Measurements from ENCODE around the gene SP100. TPM values are rescaled to one million over a fixed set of nuclear protein-coding genes. Genes with fewer than 3 reads are reported as not detected.

SP100 gene
- total and polyA plus RNA-seq, 2 of the 4 experiments (the other 2 are of a cell fraction): 50.6 to 69.0 TPM

DNA sequence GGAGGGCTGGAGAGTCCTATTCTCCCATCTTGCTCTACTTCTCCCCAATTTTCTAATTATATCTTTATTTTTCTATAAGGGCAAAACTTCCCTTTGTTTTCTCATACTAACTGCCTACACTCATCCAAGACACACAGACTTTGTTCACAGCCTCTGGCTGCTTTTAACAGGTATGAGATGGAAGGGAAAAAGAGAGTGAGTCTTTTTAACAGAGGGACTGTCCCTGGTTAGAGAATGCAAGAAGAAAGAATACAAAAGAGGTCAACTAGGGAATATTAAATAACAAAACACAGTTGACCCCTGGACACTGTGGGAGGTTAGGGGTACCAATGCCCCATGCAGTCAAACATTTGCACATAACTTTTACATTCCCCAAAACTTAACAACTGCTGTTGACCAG is 41.8 kb downstream of the SP100 start:
- H2AK5ac ChIP-seq (ENCODE audit: low read depth, low read length): no peak overlapping the region
- peaks cover 8% of the 10 kb centered on the region; the same call in 1 of the 2 replicates for H3K9me1 ChIP-seq (ENCODE audit: insufficient read depth, low read length)
- no peak overlapping the region for H3K4me2 ChIP-seq (ENCODE audit: low read depth, low read length)
- DNase-seq: no peak
- ChIA-PET POLR2A (ENCODE audit: unreplicated experiment) (no interaction called here), CTCF (no interaction called here)
- H3K23ac ChIP-seq (ENCODE audit: low read depth, low read length): no peak overlapping the region
- dilution Hi-C loops (cut with HindIII; ENCODE audit: low sequenced_read_pairs, unreplicated experiment): no loop called here
- H3K27me3 ChIP-seq (ENCODE audit: control insufficient read depth, insufficient read depth, low read length): no peaks in the 10 kb centered on the region
- intact Hi-C loops (cut with micrococcal nuclease): loop anchor here (10.0 kb wide), 1 partner anchor 223 kb away; no protein-coding TSS in a partner anchor
- H3K18ac ChIP-seq (ENCODE audit: low read depth, low read length): no peak overlapping the region
- peaks cover 9% of the 10 kb centered on the region in 2 experiments; a peak in 3 of 4 replicates for H3K79me1 ChIP-seq (ENCODE audit: low read depth in 1 of 2, low read length in 2 of 2)
- BruUV-seq (replicated peaks): no TSS peak
- no peaks in the 10 kb centered on the region for H3K4me1 ChIP-seq (ENCODE audit: control insufficient read depth, insufficient read depth, low read length)
- H2BK5ac ChIP-seq (ENCODE audit: low read depth, low read length, poor library complexity, severe bottlenecking): no peak overlapping the region
- no peak overlapping the region for H2AK9ac ChIP-seq (replicated peaks; ENCODE audit: low read depth, low read length, poor library complexity)
- H4K20me1 ChIP-seq (ENCODE audit: insufficient read depth, low read length): no peaks in the 10 kb centered on the region
- no peak overlapping the region for H2BK120ac ChIP-seq (ENCODE audit: low read depth, low read length)
- H2BK20ac ChIP-seq (ENCODE audit: low read depth, low read length): no peak overlapping the region
- no peak overlapping the region for H3K4ac ChIP-seq (ENCODE audit: low read depth, low read length)
- no peak overlapping the region for H3K9ac ChIP-seq (ENCODE audit: low read depth, low read length)
- no peak overlapping the region for H4K8ac ChIP-seq (ENCODE audit: low read depth in 2 of 2, low read length in 2 of 2)
- no peak for ATAC-seq (ENCODE audit: low read depth)
- no peak overlapping the region for H3K56ac ChIP-seq (ENCODE audit: extremely low read depth, insufficient read depth, low read length)
- peaks cover 26% of the 10 kb centered on the region for H3K36me3 ChIP-seq (ENCODE audit: control insufficient read depth, insufficient read depth, low read length)
- no peak overlapping the region for H3K14ac ChIP-seq (replicated peaks; ENCODE audit: low read depth, low read length)
- in situ Hi-C loops (cut with MboI; ENCODE audit: low sequenced_read_pairs): no loop called here
- no peak overlapping the region for H3K4me3 ChIP-seq (ENCODE audit: insufficient read depth, low read depth, low read length)
- no peak overlapping the region for H3K27ac ChIP-seq (ENCODE audit: insufficient read depth, low read length)
- H4K5ac ChIP-seq (ENCODE audit: low read depth, low read length): no peak overlapping the region
- no peak overlapping the region for H4K91ac ChIP-seq (ENCODE audit: insufficient read depth, low read depth, low read length)
- H2BK15ac ChIP-seq (ENCODE audit: low read depth, low read length): no peak overlapping the region
- no peak overlapping the region for H2AFZ ChIP-seq (replicated peaks; ENCODE audit: low read length, poor library complexity)
- no peak for TF ChIP-seq CHD1 (IDR thresholded peaks at IDR 0.05; ENCODE audit: low read depth, low read length)
- no peak for TF ChIP-seq CEBPB (IDR thresholded peaks at IDR 0.05; ENCODE audit: low read depth, low read length)
- no peak for TF ChIP-seq CTCF (conservative IDR thresholded peaks at IDR 0.05; ENCODE audit: low read depth, low read length)
- TF ChIP-seq RAD21 (IDR thresholded peaks at IDR 0.05; ENCODE audit: low read length): no peak
- TF ChIP-seq MAZ (IDR thresholded peaks at IDR 0.05; ENCODE audit: borderline replicate concordance, low read depth, low read length): no peak
- TF ChIP-seq POLR2A (IDR thresholded peaks at IDR 0.05; ENCODE audit: low read depth, low read length): no peak
- no peak for TF ChIP-seq NFE2L2 (IDR thresholded peaks at IDR 0.05; ENCODE audit: low read depth, low read length)
- no peak for TF ChIP-seq USF2 (IDR thresholded peaks at IDR 0.05; ENCODE audit: low read depth, low read length)
- no peak for TF ChIP-seq BHLHE40 (IDR thresholded peaks at IDR 0.05; ENCODE audit: low read depth, low read length)
- TF ChIP-seq SMC3 (IDR thresholded peaks at IDR 0.05; ENCODE audit: low read depth, low read length): no peak
- TF ChIP-seq MXI1 (IDR thresholded peaks at IDR 0.05; ENCODE audit: borderline replicate concordance, low read depth, low read length): no peak
- TF ChIP-seq RCOR1 (IDR thresholded peaks at IDR 0.05; ENCODE audit: insufficient replicate concordance, low read length): no peak
- no peak for TF ChIP-seq RFX5 (IDR thresholded peaks at IDR 0.05; ENCODE audit: low read depth, low read length)
- TF ChIP-seq FOS (IDR thresholded peaks at IDR 0.05; ENCODE audit: low read depth, low read length): no peak
- TF ChIP-seq MAFK (IDR thresholded peaks at IDR 0.05; ENCODE audit: low read depth, low read length): no peak
- TF ChIP-seq, protein P1, sequence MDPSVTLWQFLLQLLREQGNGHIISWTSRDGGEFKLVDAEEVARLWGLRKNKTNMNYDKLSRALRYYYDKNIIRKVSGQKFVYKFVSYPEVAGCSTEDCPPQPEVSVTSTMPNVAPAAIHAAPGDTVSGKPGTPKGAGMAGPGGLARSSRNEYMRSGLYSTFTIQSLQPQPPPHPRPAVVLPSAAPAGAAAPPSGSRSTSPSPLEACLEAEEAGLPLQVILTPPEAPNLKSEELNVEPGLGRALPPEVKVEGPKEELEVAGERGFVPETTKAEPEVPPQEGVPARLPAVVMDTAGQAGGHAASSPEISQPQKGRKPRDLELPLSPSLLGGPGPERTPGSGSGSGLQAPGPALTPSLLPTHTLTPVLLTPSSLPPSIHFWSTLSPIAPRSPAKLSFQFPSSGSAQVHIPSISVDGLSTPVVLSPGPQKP (IDR thresholded peaks at IDR 0.05; ENCODE audit: borderline replicate concordance, low read depth, low read length): no peak
- peaks cover 2% of the 10 kb centered on the region; the same call in 1 of the 2 replicates for H3K9me3 ChIP-seq (ENCODE audit: control insufficient read depth, insufficient read depth, low read length)
